HEK293 (cell line): ENCODE results near the gene MATN1.
A peak's percentile ranks its signal among the peaks of the same experiment; 100 is the strongest.

Source experiments
- BCL11A ChIP-seq: fragments of 450-650 bp; formaldehyde crosslinking; IDR thresholded peaks from 2 replicates; pipeline ENCODE4 v1.5.1; 2016; ENCODE audit warnings: low read depth, missing biosample characterization, missing genetic modification characterization
- BCL6B ChIP-seq: fragments of 450-650 bp; formaldehyde crosslinking; IDR thresholded peaks from 2 replicates; pipeline ENCODE4 v1.5.1; 2017; ENCODE audit warnings: missing biosample characterization, missing genetic modification characterization
- CTCF ChIP-seq: fragments of 450-650 bp; formaldehyde crosslinking; IDR thresholded peaks from 2 replicates; pipeline ENCODE4 v1.5.1; 2016; ENCODE audit warnings: missing biosample characterization, missing genetic modification characterization
- KLF17 ChIP-seq: fragments of 450-650 bp; formaldehyde crosslinking; IDR thresholded peaks from 2 replicates; pipeline ENCODE4 v1.5.1; 2016; ENCODE audit warnings: missing biosample characterization, missing genetic modification characterization
- PBX3 ChIP-seq: sonication (generic); formaldehyde crosslinking; IDR thresholded peaks from 2 replicates; pipeline ENCODE4 v1.8.1; 2022; ENCODE audit warnings: mild to moderate bottlenecking, moderate library complexity, missing genetic modification reagents
- SALL2 ChIP-seq: fragments of 450-650 bp; formaldehyde crosslinking; IDR thresholded peaks from 2 replicates; pipeline ENCODE4 v1.5.0; 2017; ENCODE audit warnings: missing biosample characterization, mild to moderate bottlenecking, missing genetic modification characterization, borderline replicate concordance
- YY2 ChIP-seq: fragments of 450-650 bp; formaldehyde crosslinking; IDR thresholded peaks from 2 replicates; pipeline ENCODE4 v1.5.1; 2016; ENCODE audit warnings: missing biosample characterization, missing genetic modification characterization
- ZNF10 ChIP-seq: fragments of 450-650 bp; formaldehyde crosslinking; IDR thresholded peaks from 2 replicates; pipeline ENCODE4 v1.5.1; 2017; ENCODE audit warnings: missing biosample characterization, missing genetic modification characterization
- ZNF114 ChIP-seq: fragments of 450-650 bp; formaldehyde crosslinking; IDR thresholded peaks from 2 replicates; pipeline ENCODE4 v1.5.0; 2017; ENCODE audit warnings: missing biosample characterization, missing genetic modification characterization
- ZNF146 ChIP-seq: fragments of 450-650 bp; formaldehyde crosslinking; IDR thresholded peaks from 2 replicates; pipeline ENCODE4 v1.5.1; 2016; ENCODE audit warnings: missing biosample characterization, missing genetic modification characterization
- ZNF248 ChIP-seq: fragments of 450-650 bp; formaldehyde crosslinking; IDR thresholded peaks from 2 replicates; pipeline ENCODE4 v1.5.1; 2017; ENCODE audit warnings: missing biosample characterization, missing genetic modification characterization
- ZNF280C ChIP-seq: fragments of 450-650 bp; formaldehyde crosslinking; IDR thresholded peaks from 2 replicates; pipeline ENCODE4 v1.5.1; 2016; ENCODE audit warnings: missing biosample characterization, missing genetic modification characterization
- ZNF48 ChIP-seq: fragments of 450-650 bp; formaldehyde crosslinking; IDR thresholded peaks from 2 replicates; pipeline ENCODE4 v1.5.1; 2016; ENCODE audit warnings: missing biosample characterization, missing genetic modification characterization
- ZNF514 ChIP-seq: fragments of 450-650 bp; formaldehyde crosslinking; IDR thresholded peaks from 2 replicates; pipeline ENCODE4 v1.5.1; 2016; ENCODE audit warnings: missing biosample characterization, missing genetic modification characterization
- ZNF664 ChIP-seq: fragments of 450-650 bp; formaldehyde crosslinking; IDR thresholded peaks from 2 replicates; pipeline ENCODE4 v1.5.1; 2016; ENCODE audit warnings: missing biosample characterization, missing genetic modification characterization
- ZNF670 ChIP-seq: fragments of 450-650 bp; formaldehyde crosslinking; IDR thresholded peaks from 2 replicates; pipeline ENCODE4 v1.5.1; 2016; ENCODE audit warnings: missing biosample characterization, missing genetic modification characterization, low read depth
- ZNF701 ChIP-seq: fragments of 450-650 bp; formaldehyde crosslinking; IDR thresholded peaks from 2 replicates; pipeline ENCODE4 v1.5.1; 2016; ENCODE audit warnings: missing biosample characterization, missing genetic modification characterization
- ZNF837 ChIP-seq: fragments of 450-650 bp; formaldehyde crosslinking; IDR thresholded peaks from 2 replicates; pipeline ENCODE4 v1.5.1; 2016; ENCODE audit warnings: missing biosample characterization, missing genetic modification characterization
- TF ChIP-seq, protein P1 (sequence below): fragments of 450-650 bp; IDR thresholded peaks from 2 replicates; pipeline ENCODE4 v1.5.1; 2018; ENCODE audit warnings: missing biosample characterization, mild to moderate bottlenecking, missing genetic modification characterization
- TF ChIP-seq, protein P2 (sequence below): fragments of 450-650 bp; formaldehyde crosslinking; IDR thresholded peaks from 2 replicates; pipeline ENCODE4 v1.5.1; 2016; ENCODE audit warnings: missing biosample characterization, missing genetic modification characterization, borderline replicate concordance
- TF ChIP-seq, protein P3 (sequence below): fragments of 450-650 bp; formaldehyde crosslinking; IDR thresholded peaks from 2 replicates; pipeline ENCODE4 v1.5.1; 2016; ENCODE audit warnings: missing biosample characterization, missing genetic modification characterization
- TF ChIP-seq, protein P4 (sequence below): fragments of 450-650 bp; formaldehyde crosslinking; IDR thresholded peaks from 2 replicates; pipeline ENCODE4 v1.5.1; 2016; ENCODE audit warnings: missing biosample characterization, missing genetic modification characterization, borderline replicate concordance

MATN1 gene

GRCh38 chr1:30748098-30748698 is 24.8 kb upstream of the MATN1 start (continued):
- TF ChIP-seq, protein P1, sequence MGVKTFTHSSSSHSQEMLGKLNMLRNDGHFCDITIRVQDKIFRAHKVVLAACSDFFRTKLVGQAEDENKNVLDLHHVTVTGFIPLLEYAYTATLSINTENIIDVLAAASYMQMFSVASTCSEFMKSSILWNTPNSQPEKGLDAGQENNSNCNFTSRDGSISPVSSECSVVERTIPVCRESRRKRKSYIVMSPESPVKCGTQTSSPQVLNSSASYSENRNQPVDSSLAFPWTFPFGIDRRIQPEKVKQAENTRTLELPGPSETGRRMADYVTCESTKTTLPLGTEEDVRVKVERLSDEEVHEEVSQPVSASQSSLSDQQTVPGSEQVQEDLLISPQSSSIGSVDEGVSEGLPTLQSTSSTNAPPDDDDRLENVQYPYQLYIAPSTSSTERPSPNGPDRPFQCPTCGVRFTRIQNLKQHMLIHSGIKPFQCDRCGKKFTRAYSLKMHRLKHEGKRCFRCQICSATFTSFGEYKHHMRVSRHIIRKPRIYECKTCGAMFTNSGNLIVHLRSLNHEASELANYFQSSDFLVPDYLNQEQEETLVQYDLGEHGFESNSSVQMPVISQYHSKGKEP (tag by site-specific recombination), result 0 out of 2 replicates have a peak, but pooled peaks have one; percentile 17
- no peak for TF ChIP-seq ZNF146 (tag by site-specific recombination)
- TF ChIP-seq YY2 (tag by site-specific recombination), result peak; percentile 13; the same call in 1 of the 2 replicates
- no peak for TF ChIP-seq ZNF701 (tag by site-specific recombination)
- no peak for TF ChIP-seq ZNF248 (tag by site-specific recombination)
- no peak for TF ChIP-seq BCL6B
- TF ChIP-seq ZNF837 (tag by site-specific recombination), result no peak
- TF ChIP-seq PBX3 (CRISPR knock-in tag), result no peak
- TF ChIP-seq ZNF114, result no peak
- TF ChIP-seq, protein P2, sequence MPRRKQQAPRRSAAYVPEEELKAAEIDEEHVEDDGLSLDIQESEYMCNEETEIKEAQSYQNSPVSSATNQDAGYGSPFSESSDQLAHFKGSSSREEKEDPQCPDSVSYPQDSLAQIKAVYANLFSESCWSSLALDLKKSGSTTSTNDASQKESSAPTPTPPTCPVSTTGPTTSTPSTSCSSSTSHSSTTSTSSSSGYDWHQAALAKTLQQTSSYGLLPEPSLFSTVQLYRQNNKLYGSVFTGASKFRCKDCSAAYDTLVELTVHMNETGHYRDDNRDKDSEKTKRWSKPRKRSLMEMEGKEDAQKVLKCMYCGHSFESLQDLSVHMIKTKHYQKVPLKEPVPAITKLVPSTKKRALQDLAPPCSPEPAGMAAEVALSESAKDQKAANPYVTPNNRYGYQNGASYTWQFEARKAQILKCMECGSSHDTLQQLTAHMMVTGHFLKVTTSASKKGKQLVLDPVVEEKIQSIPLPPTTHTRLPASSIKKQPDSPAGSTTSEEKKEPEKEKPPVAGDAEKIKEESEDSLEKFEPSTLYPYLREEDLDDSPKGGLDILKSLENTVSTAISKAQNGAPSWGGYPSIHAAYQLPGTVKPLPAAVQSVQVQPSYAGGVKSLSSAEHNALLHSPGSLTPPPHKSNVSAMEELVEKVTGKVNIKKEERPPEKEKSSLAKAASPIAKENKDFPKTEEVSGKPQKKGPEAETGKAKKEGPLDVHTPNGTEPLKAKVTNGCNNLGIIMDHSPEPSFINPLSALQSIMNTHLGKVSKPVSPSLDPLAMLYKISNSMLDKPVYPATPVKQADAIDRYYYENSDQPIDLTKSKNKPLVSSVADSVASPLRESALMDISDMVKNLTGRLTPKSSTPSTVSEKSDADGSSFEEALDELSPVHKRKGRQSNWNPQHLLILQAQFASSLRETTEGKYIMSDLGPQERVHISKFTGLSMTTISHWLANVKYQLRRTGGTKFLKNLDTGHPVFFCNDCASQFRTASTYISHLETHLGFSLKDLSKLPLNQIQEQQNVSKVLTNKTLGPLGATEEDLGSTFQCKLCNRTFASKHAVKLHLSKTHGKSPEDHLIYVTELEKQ (tag by site-specific recombination), result no peak
- no peak for TF ChIP-seq ZNF514 (tag by site-specific recombination)
- TF ChIP-seq, protein P3, sequence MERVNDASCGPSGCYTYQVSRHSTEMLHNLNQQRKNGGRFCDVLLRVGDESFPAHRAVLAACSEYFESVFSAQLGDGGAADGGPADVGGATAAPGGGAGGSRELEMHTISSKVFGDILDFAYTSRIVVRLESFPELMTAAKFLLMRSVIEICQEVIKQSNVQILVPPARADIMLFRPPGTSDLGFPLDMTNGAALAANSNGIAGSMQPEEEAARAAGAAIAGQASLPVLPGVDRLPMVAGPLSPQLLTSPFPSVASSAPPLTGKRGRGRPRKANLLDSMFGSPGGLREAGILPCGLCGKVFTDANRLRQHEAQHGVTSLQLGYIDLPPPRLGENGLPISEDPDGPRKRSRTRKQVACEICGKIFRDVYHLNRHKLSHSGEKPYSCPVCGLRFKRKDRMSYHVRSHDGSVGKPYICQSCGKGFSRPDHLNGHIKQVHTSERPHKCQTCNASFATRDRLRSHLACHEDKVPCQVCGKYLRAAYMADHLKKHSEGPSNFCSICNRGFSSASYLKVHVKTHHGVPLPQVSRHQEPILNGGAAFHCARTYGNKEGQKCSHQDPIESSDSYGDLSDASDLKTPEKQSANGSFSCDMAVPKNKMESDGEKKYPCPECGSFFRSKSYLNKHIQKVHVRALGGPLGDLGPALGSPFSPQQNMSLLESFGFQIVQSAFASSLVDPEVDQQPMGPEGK (tag by site-specific recombination), result peak; percentile 78
- no peak for TF ChIP-seq ZNF664 (tag by site-specific recombination)
- TF ChIP-seq BCL11A (tag by site-specific recombination), result no peak
- no peak for TF ChIP-seq ZNF48 (tag by site-specific recombination)
- no peak for TF ChIP-seq ZNF10
- no peak for TF ChIP-seq SALL2
- peak; percentile 78 for TF ChIP-seq KLF17 (tag by site-specific recombination)
- TF ChIP-seq ZNF670, result no peak
- no peak for TF ChIP-seq CTCF (tag by site-specific recombination)
- TF ChIP-seq, protein P4, sequence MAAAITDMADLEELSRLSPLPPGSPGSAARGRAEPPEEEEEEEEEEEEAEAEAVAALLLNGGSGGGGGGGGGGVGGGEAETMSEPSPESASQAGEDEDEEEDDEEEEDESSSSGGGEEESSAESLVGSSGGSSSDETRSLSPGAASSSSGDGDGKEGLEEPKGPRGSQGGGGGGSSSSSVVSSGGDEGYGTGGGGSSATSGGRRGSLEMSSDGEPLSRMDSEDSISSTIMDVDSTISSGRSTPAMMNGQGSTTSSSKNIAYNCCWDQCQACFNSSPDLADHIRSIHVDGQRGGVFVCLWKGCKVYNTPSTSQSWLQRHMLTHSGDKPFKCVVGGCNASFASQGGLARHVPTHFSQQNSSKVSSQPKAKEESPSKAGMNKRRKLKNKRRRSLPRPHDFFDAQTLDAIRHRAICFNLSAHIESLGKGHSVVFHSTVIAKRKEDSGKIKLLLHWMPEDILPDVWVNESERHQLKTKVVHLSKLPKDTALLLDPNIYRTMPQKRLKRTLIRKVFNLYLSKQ (tag by site-specific recombination), result no peak
- TF ChIP-seq ZNF280C (tag by site-specific recombination), result no peak
